ENCODE data around the gene ZNF683.
"Not testable (repeated sequence)": the region's sequence is repeated elsewhere in the genome, so short reads cannot be mapped to it uniquely, and the experiment has no call there.

Gene ZNF683

DNA sequence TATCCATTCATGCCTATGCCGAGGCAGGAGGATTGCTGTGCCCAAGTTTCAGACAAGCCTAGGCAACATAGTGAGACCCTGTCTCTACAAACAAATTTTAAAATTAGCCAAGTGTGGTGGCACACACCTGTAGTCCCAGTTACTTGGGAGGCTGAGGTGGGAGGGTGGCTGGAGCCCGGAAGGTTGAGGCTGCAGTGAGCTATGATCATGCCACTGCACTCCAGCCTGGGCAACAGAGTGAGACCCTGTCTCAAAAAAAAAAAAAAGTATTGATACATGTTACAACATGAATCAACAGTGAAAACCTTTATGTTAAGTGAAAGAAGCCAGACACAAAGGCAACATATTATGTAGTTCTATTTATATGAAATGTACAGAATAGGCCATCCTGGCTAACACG is 12.5 kb upstream of the ZNF683 start:
- DNase-seq (ENCODE audit: low spot score): not testable (repeated sequence)

DNA sequence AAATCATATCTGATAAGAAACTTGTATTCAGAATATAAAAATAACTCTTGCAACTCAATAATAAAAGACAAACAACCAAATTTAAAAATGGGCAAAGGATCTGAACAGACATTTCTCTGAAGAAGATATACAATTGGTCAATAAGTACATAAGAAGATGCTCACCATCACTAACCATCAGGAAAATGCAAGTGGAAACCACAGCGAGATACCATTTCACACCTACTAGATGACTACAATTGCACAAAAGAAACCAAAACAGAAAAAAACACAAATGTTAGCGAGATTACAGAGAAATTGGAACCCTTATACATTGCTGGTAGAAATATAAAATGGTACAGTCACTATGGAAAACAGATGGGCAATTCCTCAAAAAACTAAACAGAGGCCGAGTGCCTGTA is 11.5 kb upstream of the ZNF683 start:
- no peak for DNase-seq (ENCODE audit: low spot score)

- no peak for DNase-seq (ENCODE audit: low spot score)
Measured at GRCh38 chr1:26378879-26379251, 6.3 kb upstream of the ZNF683 start.

GRCh38 chr1:26378088-26378878 is 5.7 kb upstream of the ZNF683 start:
- peak; percentile 91 for DNase-seq (ENCODE audit: low spot score)

- no peak for DNase-seq (ENCODE audit: low spot score)
Measured at GRCh38 chr1:26376050-26376449, 3.5 kb upstream of the ZNF683 start.

- no peak for DNase-seq (ENCODE audit: low spot score)
Measured at GRCh38 chr1:26375081-26375480, 2.5 kb upstream of the ZNF683 start.

GRCh38 chr1:26374361-26374760 is 1.8 kb upstream of the ZNF683 start:
- not testable (repeated sequence) for DNase-seq (ENCODE audit: low spot score)

GRCh38 chr1:26373789-26374188 is 1.2 kb upstream of the ZNF683 start:
- peak; percentile 16 for DNase-seq (ENCODE audit: low spot score)

- peak; percentile 2 for DNase-seq (ENCODE audit: low spot score)
Measured at GRCh38 chr1:26373281-26373680, 731 bp upstream of the ZNF683 start.

GRCh38 chr1:26372039-26372438 is 511 bp downstream of the ZNF683 start:
- peak; percentile 30 for DNase-seq (ENCODE audit: low spot score)

DNA sequence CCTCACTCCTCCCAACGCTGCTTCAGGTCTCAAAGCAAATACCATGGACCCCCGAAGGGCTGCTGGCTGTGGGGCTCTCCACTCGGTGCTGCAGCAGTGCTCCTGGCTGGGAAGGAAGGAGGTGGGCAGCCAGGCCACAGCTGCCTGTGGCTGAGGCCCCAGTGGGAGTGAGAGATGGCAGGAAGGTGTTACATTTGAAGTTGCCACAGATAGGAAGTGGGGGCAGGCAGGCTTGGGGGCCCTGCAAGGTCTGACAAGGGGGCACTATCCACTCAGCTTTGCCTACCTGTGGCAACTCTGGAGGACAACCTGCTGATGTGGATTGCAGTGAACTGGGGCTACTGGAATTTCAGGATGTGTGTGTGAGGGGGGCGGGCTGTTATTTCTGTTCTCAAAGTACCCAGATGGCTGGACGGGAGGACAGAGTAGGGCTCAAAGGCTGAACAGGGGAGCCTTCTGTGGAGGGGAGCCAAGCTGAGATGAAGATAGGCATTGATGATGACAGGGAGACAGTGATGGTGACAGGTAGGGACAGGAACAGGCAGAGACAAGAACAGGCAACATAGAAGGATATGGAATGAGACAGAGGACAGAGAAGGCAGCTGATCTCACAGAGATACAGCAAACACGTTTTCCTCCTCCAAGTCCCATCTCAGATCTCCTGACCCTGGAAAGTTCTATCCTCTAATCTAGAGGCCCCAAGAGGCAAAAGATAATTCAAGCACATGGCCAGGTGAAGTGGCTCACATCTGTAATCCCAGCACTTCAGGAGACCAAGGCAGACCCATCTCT is 1.8 kb downstream of the ZNF683 start:
- DNase-seq (ENCODE audit: low spot score): no peak

DNA sequence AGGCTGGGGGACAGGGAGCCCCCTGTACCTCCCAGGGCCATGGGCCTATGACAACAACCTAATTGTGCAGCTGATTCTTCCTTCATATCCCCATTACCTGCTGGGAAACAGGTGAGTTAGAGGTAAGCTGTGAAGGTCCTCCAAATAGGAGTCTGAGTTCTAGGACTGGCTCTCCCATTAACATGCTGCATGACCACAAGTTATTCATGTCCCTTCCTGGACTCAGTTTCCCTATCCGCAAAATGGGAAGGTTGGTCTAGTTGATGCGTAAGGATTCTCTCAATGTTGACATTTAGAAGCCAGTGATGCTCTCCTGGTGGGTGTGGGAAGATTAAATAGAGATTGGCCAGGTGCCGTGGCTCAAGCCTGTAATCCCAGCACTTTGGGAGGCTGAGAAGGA is 4.1 kb downstream of the ZNF683 start:
- no peak for DNase-seq (ENCODE audit: low spot score)

DNA sequence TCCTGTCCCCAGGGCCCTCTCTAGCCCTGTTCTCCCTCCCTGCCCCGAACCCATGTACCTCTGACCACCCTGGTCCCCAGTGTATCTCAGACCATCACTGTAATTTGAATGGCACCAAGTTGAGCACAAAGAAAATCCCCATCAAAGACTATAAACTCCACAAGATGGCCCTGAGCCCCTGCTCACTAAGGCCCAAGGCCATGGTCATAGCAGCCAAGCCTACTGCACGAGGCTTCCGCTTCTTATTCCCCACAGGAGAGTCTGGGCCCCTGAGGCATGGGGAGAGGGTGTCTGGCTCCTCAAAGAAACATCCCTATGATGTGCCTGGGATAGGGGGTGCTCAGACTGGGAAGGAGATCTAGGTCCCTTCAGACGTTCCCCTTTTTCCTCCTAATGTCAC is 4.5 kb downstream of the ZNF683 start:
- no peak for DNase-seq (ENCODE audit: low spot score)

DNA sequence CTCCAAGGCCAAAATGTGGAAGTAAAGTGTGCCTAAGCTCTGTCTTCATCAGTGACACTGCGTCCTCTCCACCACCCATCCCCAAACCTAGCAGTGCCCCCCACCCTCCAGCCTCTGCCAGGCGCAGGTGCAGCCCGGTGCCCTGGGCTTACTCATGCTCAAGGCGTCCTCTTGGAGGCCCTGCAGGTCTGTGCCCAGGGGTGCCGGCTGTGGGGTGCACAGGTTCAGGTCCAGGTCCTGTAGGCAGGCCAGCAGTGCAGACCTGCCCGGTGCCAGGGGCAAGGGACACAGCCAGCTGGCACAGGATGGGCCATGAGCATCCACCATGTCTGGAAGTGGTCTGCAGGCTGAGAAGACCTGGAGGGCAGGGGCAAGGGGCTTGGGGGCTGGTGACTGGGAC is 5.1 kb downstream of the ZNF683 start:
- DNase-seq (ENCODE audit: low spot score): no peak

GRCh38 chr1:26364956-26365355 is 7.6 kb downstream of the ZNF683 start:
- DNase-seq (ENCODE audit: low spot score): no peak

DNA sequence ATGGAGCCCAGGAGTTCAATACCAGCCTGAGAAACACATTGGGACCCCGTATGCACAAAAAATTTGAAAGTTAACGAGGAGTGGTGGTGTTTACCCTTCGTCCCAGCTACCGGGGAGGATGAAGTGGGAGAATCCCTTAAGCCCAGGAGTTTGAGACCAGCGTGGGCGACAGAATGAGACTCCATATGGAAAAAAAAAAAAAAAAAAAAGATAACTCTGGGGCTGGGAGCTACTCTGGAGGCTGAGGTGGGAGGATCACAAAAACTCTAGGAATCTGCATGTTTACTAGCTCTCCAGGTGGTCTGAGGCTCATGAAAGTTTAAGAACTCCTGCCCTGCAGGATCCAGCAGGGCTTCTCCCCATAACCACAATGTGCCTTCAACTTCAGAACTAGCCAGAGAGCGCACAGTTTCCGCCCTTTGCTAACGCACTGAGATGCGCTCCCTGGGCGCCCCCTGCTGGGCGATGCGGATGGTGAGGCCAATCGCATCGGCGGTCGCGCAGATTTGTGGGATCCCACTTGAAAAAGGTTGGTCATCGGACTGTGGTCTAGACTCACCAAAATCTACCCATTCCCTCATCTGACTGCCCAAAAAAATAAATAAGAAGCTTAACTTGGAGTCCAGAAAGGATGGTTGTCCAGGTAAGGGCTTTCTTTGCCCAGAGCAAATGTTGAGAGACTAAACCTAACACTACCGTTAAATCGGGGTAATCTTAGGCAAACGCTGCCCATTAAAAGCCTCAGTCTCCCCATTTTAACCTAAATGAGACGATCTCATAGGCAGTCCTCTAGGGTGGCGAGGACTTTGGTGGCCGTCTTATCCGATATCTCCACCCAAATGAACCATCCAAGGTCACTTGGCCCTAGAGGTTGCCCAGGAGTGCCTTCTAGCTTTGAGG is 8.8 kb downstream of the ZNF683 start:
- DNase-seq (ENCODE audit: low spot score): peak; percentile 86

DNA sequence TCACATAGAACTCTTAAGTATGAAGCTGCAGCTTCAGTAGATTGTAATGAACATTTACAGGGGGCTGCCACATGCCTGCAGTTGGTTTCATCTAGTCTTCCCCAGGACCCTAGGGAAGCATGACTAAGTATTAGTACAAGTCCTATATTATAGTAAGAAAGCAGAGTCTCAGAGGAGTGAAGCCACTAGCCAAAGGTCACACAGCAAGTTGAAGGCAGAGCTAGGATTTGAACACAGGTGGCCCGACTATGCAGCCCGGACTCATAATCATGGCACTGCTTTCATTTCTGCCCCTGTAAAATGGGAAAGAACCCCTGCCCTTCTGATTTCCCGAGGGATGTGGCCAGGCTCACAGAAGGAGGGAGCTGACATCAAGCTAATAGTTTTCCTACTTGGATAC is 10.2 kb downstream of the ZNF683 start:
- DNase-seq (ENCODE audit: low spot score): no peak

DNA sequence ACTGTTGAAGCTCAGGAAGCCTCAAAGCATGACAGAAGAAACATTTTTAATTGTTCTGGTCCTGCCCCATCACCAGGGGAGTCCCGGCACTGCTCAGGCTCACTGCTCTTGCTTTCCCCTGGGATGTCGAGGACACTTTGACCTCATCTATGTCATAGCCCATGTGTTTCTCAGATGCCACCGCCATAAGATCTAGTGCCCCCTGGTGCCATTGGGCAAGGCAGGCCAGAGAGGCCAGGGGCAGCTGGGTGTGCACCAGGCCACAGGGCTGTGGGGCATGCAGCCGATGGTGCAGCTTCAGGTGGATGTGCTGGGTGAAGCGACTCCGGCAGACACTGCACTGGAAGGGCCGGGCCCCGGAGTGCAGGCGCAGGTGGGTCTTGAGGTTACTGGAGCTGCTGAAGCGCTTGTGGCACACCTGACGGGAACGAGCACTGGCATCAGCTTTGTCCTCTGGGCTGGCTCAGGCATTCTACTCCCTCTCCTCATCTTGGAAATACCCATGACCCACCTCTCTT is 10.9 kb downstream of the ZNF683 start:
- DNase-seq (ENCODE audit: low spot score): no peak

- no peak for DNase-seq (ENCODE audit: low spot score)
Measured at GRCh38 chr1:26360807-26361604, 11.5 kb downstream of the ZNF683 start.

DNA sequence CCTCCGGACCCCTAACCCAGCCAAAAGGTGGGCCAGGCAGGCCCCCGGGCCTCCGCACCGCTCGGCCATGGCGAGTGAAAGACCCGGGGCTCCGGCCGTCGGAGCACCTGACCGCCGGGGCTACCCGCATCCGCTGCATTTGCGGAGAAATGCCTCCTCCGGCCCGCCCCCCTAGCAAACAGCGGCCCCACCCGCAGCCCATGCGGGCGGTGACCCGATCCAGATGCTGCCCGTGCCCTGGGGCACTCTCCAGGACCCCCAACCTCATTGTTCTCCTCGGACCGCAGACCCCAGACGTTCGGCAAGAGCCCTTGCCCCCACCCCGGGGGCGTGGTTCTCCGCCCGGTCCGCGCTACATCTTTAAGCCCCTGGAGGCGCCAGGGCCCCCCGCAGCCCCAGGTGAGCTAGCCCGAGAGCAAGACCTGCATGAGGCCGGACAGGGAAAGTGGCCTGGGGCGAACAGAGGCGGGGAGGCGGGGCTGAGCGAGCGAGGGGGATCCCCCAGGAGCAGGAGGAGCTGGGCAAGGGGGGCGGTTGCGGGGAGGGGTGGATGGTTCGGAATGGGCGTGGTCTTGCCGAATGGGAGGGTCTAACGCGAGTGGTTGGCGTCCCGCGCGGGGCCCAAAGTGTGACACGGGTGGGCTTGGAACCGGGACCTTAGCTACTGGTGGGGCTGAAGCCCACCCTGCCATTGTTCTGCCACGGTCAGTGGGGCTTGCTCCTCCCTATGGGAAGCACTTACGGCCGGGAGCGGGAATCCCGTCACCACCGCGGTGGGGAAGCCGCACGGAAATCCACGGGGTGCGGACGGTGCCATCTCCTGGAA is 12.4 kb downstream of the ZNF683 start:
- no peak for DNase-seq (ENCODE audit: low spot score)

Data from GM03348 (cell line).